ENCODE data around the gene KMT2A.

- TF ChIP-seq POLR2AphosphoS5 (IDR thresholded peaks at IDR 0.05; ENCODE audit: low read depth, low read length), result no peak
- no peak for TF ChIP-seq TAF1 (IDR thresholded peaks at IDR 0.05; ENCODE audit: low read depth, low read length)
- TF ChIP-seq SPI1 (IDR thresholded peaks at IDR 0.05; ENCODE audit: low read depth, low read length), result no peak
These were observed 93.4 kb downstream of the KMT2A start for GRCh38 chr11:118529584-118530175.
